Common myeloid progenitor, CD34-positive (primary cell): Measurements from ENCODE around the gene DRD1.
"Not testable (repeated sequence)": the region's sequence is repeated elsewhere in the genome, so short reads cannot be mapped to it uniquely, and the experiment has no call there.

Source experiments
- CTCF ChIA-PET: fragments of 350-600 bp; sonication (Branson Sonifier 250); formaldehyde crosslinking; loops from one replicate; lab custom pipeline; 2021; ENCODE audit warnings: antibody characterized with exemption; lab: Charles Lee
- POLR2A ChIA-PET: fragments of 350-600 bp; sonication (Branson Sonifier 250); formaldehyde crosslinking; loops from one replicate; lab custom pipeline; 2021; ENCODE audit warnings: antibody characterized with exemption; lab: Charles Lee
- DNase-seq, 3 donors: peaks; one replicate each; pipeline versions ENCODE4 v3.0.0 to v3.0.0-alpha.2; 2013
- H3K27ac ChIP-seq, 2 experiments: 1 replicate in 1 of 2; 2 replicates in 1 of 2; pipeline ENCODE4 v1.7.0; 2013; ENCODE audit warnings: inconsistent platforms in 2 of 2, low read length in 2 of 2, mild to moderate bottlenecking in 2 of 2, low read depth in 1 of 2, moderate library complexity in 1 of 2; ENCODE audit not compliant: severe bottlenecking in 2 of 2, insufficient read depth in 1 of 2, poor library complexity in 1 of 2
- H3K27me3 ChIP-seq, 5 experiments: replicated peaks in 2 of 5; 1 replicate in 3 of 5; 2 replicates in 2 of 5; pipeline versions ENCODE4 v1.6.1 to v1.7.0; 2013; ENCODE audit warnings: low read length in 4 of 5, mild to moderate bottlenecking in 2 of 5, moderate library complexity in 2 of 5, inconsistent platforms in 1 of 5; ENCODE audit not compliant: insufficient read depth in 5 of 5, control insufficient read depth in 4 of 5
- H3K36me3 ChIP-seq, 4 experiments: 1 replicate in 2 of 4; 2 replicates in 2 of 4; pipeline versions ENCODE4 v1.6.1 to v1.7.0; 2013; ENCODE audit warnings: low read length in 3 of 4, control low read depth in 1 of 4, mild to moderate bottlenecking in 1 of 4; ENCODE audit not compliant: control insufficient read depth in 4 of 4, insufficient read depth in 4 of 4
- H3K4me1 ChIP-seq, 4 experiments: 1 replicate in 3 of 4; 2 replicates in 1 of 4; pipeline versions ENCODE4 v1.6.1 to v1.7.1; 2013; ENCODE audit warnings: low read length in 3 of 4, mild to moderate bottlenecking in 3 of 4, control low read depth in 1 of 4, inconsistent platforms in 1 of 4, moderate library complexity in 1 of 4; ENCODE audit not compliant: control insufficient read depth in 4 of 4, insufficient read depth in 4 of 4; ENCODE audit errors: control extremely low read depth in 1 of 4
- H3K4me3 ChIP-seq, 7 experiments: 1 replicate in 4 of 7; 2 replicates in 3 of 7; pipeline versions ENCODE4 v1.5.1 to v1.7.0; 2013; ENCODE audit warnings: mild to moderate bottlenecking in 7 of 7, low read length in 6 of 7, moderate library complexity in 6 of 7, inconsistent platforms in 2 of 7, low read depth in 2 of 7, control low read depth in 1 of 7; ENCODE audit not compliant: insufficient read depth in 4 of 7, control insufficient read depth in 1 of 7; ENCODE audit errors: extremely low read depth in 1 of 7
- H3K9me3 ChIP-seq, 5 experiments: 1 replicate in 4 of 5; 2 replicates in 1 of 5; pipeline versions ENCODE4 v1.6.1 to v1.7.1; 2013; ENCODE audit warnings: low read length in 4 of 5, mild to moderate bottlenecking in 2 of 5, inconsistent platforms in 1 of 5, low read depth in 1 of 5, moderate library complexity in 1 of 5; ENCODE audit not compliant: control insufficient read depth in 4 of 5, insufficient read depth in 2 of 5; ENCODE audit errors: control extremely low read depth in 1 of 5
- WGBS: methylation state at CpG from one replicate; pipeline ENCODE4 v1.1.5; 2013; ENCODE audit not compliant: insufficient coverage; 5-methylcytosine and 5-hydroxymethylcytosine counted together

DRD1 gene

GRCh38 chr5:175443514-175444059 is 395 bp downstream of the DRD1 start:
- whole genome bisulfite sequencing, result 8% methylated on average over 28 of the region's 29 CpGs
- no peak for DNase-seq
- Histone ChIP-seq H3K4me3 (no peak overlapping the region), H3K4me1 (peaks cover 0 to 14% (median 5%) of the 10 kb centered on the region in 4 experiments), H3K27me3 (peaks cover 12 to 88% (median 39%) of the 10 kb centered on the region in 5 experiments), H3K36me3 (no peaks in the 10 kb centered on the region), H3K27ac (no peak overlapping the region), H3K9me3 (peaks cover 0 to 2% (median 0%) of the 10 kb centered on the region in 5 experiments)
- ChIA-PET CTCF (interaction anchor here (0.9 to 2.0 kb wide), 7 partner anchors 8 to 499 kb away, joined by 3 to 5 read pairs (median 4); no protein-coding TSS in a partner anchor), POLR2A (no interaction called here)

GRCh38 chr5:175438234-175438857 is 5.6 kb downstream of the DRD1 start:
- CTCF ChIA-PET, result no interaction called here
- H3K27me3 ChIP-seq, result peaks cover 20 to 72% (median 31%) of the 10 kb centered on the region in 5 experiments
- no peak for DNase-seq
- no peak overlapping the region for H3K4me3 ChIP-seq
- POLR2A ChIA-PET, result no interaction called here
- no peaks in the 10 kb centered on the region for H3K4me1 ChIP-seq
- H3K9me3 ChIP-seq, result no peaks in the 10 kb centered on the region
- H3K27ac ChIP-seq, result no peak overlapping the region
- WGBS, result 40% methylated on average over 1 of the region's 3 CpGs
- H3K36me3 ChIP-seq, result no peaks in the 10 kb centered on the region

DNA sequence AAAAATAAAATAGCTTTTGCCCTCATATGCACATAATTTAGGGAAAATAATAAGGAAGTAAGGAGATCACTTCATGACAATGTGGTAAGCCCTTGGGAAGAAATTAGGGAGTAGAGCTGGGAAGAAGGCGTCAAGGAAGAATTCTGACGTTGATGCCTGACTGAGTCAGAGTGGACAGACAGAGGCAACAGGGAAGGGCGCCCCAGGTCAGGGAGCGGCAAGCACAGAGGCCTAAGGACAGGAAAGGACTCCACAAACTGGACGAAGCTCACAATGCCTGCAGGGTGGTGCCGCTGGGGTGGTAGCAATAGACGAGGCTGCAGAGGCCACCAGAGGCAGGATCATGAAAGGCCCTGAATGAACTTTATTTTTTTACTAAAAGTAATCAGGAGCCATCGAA is 7.6 kb downstream of the DRD1 start:
- no peaks in the 10 kb centered on the region for H3K36me3 ChIP-seq
- H3K4me3 ChIP-seq, result no peak overlapping the region
- DNase-seq, result no peak
- ChIA-PET CTCF (interaction anchor here (1.2 kb wide), 1 partner anchor 8 kb away, joined by 4 read pairs; the partner anchor contains the start of gene DRD1), POLR2A (no interaction called here)
- peaks cover 16 to 60% (median 23%) of the 10 kb centered on the region in 5 experiments for H3K27me3 ChIP-seq
- no peaks in the 10 kb centered on the region for H3K9me3 ChIP-seq
- 74% methylated on average over 7 of the region's 8 CpGs for WGBS
- H3K27ac ChIP-seq, result no peak overlapping the region
- H3K4me1 ChIP-seq, result no peaks in the 10 kb centered on the region

DNA sequence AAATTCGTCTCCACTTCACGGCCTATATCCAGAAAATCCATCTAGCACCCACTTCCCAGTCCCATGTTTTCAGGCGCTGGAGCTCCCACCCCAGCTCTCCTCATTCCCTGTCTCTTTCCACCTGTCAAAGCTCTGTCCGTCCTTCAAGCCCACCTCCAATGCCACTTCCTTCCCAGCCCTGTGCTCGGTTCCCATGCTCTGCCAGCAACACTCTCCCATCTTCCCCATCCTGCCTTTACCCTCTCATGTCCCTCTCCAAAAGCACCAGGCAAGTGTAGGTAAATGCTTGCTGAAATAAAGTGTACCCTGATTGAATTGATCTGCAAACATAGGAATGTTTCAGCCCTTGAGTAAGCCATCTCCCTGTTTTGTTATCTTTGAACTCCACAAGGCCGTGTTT is 9.2 kb downstream of the DRD1 start:
- Histone ChIP-seq H3K4me3 (no peak overlapping the region), H3K4me1 (no peaks in the 10 kb centered on the region), H3K9me3 (no peaks in the 10 kb centered on the region), H3K27me3 (peaks cover 16 to 48% (median 17%) of the 10 kb centered on the region in 5 experiments), H3K27ac (no peak overlapping the region), H3K36me3 (no peaks in the 10 kb centered on the region)
- ChIA-PET CTCF (no interaction called here), POLR2A (no interaction called here)
- no peak for DNase-seq
- whole genome bisulfite sequencing, result 61% methylated on average over 6 of the region's 6 CpGs

DNA sequence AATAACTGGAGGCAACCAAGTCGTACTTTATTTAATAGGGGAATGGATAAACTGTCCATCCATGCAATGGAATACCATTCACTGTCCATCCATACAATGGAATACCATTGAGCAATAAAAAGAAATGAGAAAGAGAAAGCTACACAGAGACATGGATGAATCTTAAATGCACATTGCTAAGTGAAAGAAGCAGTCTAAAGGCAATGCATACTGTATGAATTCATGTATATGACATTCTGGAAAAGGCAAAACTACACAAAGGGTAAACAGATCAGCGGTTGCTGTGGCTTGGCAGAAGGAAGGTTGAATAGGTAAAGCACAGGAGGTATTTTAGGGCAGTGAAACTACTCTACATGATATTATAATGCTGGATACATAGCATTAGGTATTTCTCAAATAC is 16.2 kb downstream of the DRD1 start:
- Histone ChIP-seq H3K9me3 (no peaks in the 10 kb centered on the region), H3K27ac (no peak overlapping the region), H3K36me3 (no peaks in the 10 kb centered on the region), H3K4me3 (no peak overlapping the region), H3K4me1 (no peaks in the 10 kb centered on the region), H3K27me3 (peaks cover 0 to 14% (median 6%) of the 10 kb centered on the region in 5 experiments)
- WGBS, result no CpG with 5 or more reads among the region's 2 CpGs
- DNase-seq, result no peak
- ChIA-PET POLR2A (no interaction called here), CTCF (interaction anchor here (1.4 kb wide), 1 partner anchor 16 kb away, joined by 5 read pairs; the partner anchor contains the start of gene DRD1)

- H3K27me3 ChIP-seq, H3K4me1 ChIP-seq, H3K27ac ChIP-seq, H3K36me3 ChIP-seq, H3K4me3 ChIP-seq, DNase-seq, H3K9me3 ChIP-seq, CTCF ChIA-PET, POLR2A ChIA-PET: not testable (repeated sequence)
Observed at GRCh38 chr5:175424594-175424993, 19.4 kb downstream of the DRD1 start.

DNA sequence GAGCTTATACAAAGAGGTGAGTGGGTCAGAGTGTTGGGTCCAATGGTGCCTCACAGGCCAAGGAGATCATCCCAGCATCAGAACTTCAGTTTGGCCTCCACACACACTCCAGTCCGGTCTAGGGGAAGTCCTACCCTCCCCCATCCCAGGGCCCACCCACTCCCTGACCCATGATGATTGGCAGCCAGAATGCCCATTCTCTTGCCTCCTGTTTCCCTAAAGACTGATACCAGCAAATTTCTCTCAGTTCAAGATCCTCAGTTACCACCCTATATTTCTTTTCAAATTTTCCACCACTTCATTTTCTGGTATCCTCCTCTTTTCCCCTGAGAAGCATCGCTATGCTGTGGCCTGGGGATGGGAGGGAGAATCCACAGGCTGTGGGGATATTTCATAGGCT is 21.9 kb downstream of the DRD1 start:
- Histone ChIP-seq H3K27me3 (peaks cover 0 to 5% (median 0%) of the 10 kb centered on the region in 5 experiments), H3K36me3 (no peaks in the 10 kb centered on the region), H3K9me3 (peaks cover 0 to 2% (median 0%) of the 10 kb centered on the region in 5 experiments), H3K4me1 (no peaks in the 10 kb centered on the region), H3K4me3 (no peak overlapping the region), H3K27ac (no peak overlapping the region)
- ChIA-PET POLR2A (no interaction called here), CTCF (no interaction called here)
- DNase-seq, result no peak
- WGBS, result 100% methylated on average over 1 of the region's 2 CpGs
